ENCODE results near the gene NRXN3. TPM values are rescaled to one million over a fixed set of nuclear protein-coding genes. Genes with fewer than 3 reads are reported as not detected.

Gene NRXN3
- total and polyA plus RNA-seq, 4 donors, result 0.07 to 1.2 (median 0.23) TPM

- no peaks in the 10 kb centered on the region for H3K9me3 ChIP-seq (ENCODE audit: control insufficient read depth in 4 of 4, low read length in 3 of 4)
- H3K4me1 ChIP-seq (ENCODE audit: control insufficient read depth in 4 of 4, insufficient read depth in 4 of 4, low read length in 3 of 4), result no peaks in the 10 kb centered on the region
- H3K27ac ChIP-seq (ENCODE audit: low read depth in 1 of 2, low read length in 2 of 2), result no peak overlapping the region
- peaks cover 0 to 8% (median 1%) of the 10 kb centered on the region in 4 donors for H3K27me3 ChIP-seq (ENCODE audit: control insufficient read depth in 4 of 4, insufficient read depth in 4 of 4, low read length in 3 of 4)
- no peak for DNase-seq (ENCODE audit: low spot score)
- no peak overlapping the region for H3K9ac ChIP-seq (ENCODE audit: low read depth in 1 of 2, low read length in 2 of 2)
- no peak overlapping the region for H3K4me3 ChIP-seq (ENCODE audit: low read depth in 1 of 3, low read length in 3 of 3)
- no peaks in the 10 kb centered on the region for H3K36me3 ChIP-seq (ENCODE audit: control insufficient read depth in 4 of 4, insufficient read depth in 3 of 4, low read depth in 1 of 4, low read length in 3 of 4)
- TF ChIP-seq JUND (IDR thresholded peaks at IDR 0.05) (no peak), ZBTB33 (IDR thresholded peaks at IDR 0.05) (no peak), SP1 (IDR thresholded peaks at IDR 0.05) (no peak), HNF4G (IDR thresholded peaks at IDR 0.05) (no peak), CTCF (IDR thresholded peaks at IDR 0.05; ENCODE audit: low read depth, low read length, missing input control) (no peak), YY1 (IDR thresholded peaks at IDR 0.05) (no peak), NR2F2 (IDR thresholded peaks at IDR 0.05) (no peak), FOXA1 (IDR thresholded peaks at IDR 0.05) (no peak), RXRA (IDR thresholded peaks at IDR 0.05) (no peak)
- 71% methylated on average over 1 of the region's 1 CpG for WGBS
These were observed 172.7 kb downstream of the NRXN3 start for GRCh38 chr14:78342879-78343278.

GRCh38 chr14:78344290-78344689 is 174.1 kb downstream of the NRXN3 start:
- H3K36me3 ChIP-seq (ENCODE audit: control insufficient read depth in 4 of 4, insufficient read depth in 3 of 4, low read depth in 1 of 4, low read length in 3 of 4), result no peaks in the 10 kb centered on the region
- H3K9ac ChIP-seq (ENCODE audit: low read depth in 1 of 2, low read length in 2 of 2), result no peak overlapping the region
- no peak overlapping the region for H3K27ac ChIP-seq (ENCODE audit: low read depth in 1 of 2, low read length in 2 of 2)
- TF ChIP-seq TAF1 (conservative IDR thresholded peaks at IDR 0.05) (no peak), FOXA1 (IDR thresholded peaks at IDR 0.05) (no peak), FOXA2 (IDR thresholded peaks at IDR 0.05) (no peak)
- WGBS, result 63% methylated on average over 4 of the region's 4 CpGs
- DNase-seq (ENCODE audit: low spot score), result no peak
- peaks cover 0 to 3% (median 1%) of the 10 kb centered on the region in 4 donors for H3K27me3 ChIP-seq (ENCODE audit: control insufficient read depth in 4 of 4, insufficient read depth in 4 of 4, low read length in 3 of 4)
- no peak overlapping the region for H3K4me3 ChIP-seq (ENCODE audit: low read depth in 1 of 3, low read length in 3 of 3)
- no peaks in the 10 kb centered on the region for H3K4me1 ChIP-seq (ENCODE audit: control insufficient read depth in 4 of 4, insufficient read depth in 4 of 4, low read length in 3 of 4)
- no peaks in the 10 kb centered on the region for H3K9me3 ChIP-seq (ENCODE audit: control insufficient read depth in 4 of 4, low read length in 3 of 4)

DNA sequence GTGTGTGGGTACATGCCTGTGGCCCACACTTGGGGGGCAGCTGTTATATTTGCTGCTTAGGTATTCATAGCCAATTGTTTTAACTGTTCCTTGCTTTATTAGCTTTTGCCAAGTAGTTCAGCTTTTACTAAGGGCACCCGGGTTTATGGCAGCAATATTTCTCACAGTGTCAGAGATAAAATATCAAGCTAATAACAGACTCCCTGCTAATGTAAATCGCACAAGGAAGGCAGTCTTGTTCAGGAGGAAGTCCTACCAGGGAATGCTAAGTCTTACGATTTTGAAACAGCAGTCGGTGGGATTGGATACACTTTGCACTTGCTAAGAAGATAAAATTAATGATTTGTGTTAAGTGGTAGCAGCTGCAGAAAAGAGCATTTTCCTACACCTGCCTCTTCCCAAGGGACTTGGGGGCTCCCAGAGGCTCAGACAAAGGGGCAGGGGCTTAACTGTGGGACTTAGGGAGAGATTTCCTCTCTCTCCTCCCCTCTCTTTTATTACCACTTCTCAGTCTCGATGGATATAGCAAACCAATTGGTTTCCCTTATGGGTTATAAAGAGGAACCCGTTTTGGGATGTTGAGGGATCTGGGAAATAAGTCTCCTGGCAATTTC is 175.1 kb downstream of the NRXN3 start:
- Histone ChIP-seq H3K4me3 (ENCODE audit: low read depth in 1 of 3, low read length in 3 of 3) (no peak overlapping the region), H3K9me3 (ENCODE audit: control insufficient read depth in 4 of 4, low read length in 3 of 4) (no peaks in the 10 kb centered on the region), H3K4me1 (ENCODE audit: control insufficient read depth in 4 of 4, insufficient read depth in 4 of 4, low read length in 3 of 4) (no peaks in the 10 kb centered on the region), H3K9ac (ENCODE audit: low read depth in 1 of 2, low read length in 2 of 2) (no peak overlapping the region), H3K27ac (ENCODE audit: low read depth in 1 of 2, low read length in 2 of 2) (no peak overlapping the region), H3K36me3 (ENCODE audit: control insufficient read depth in 4 of 4, insufficient read depth in 3 of 4, low read depth in 1 of 4, low read length in 3 of 4) (no peaks in the 10 kb centered on the region), H3K27me3 (ENCODE audit: control insufficient read depth in 4 of 4, insufficient read depth in 4 of 4, low read length in 3 of 4) (peaks cover 0 to 3% (median 1%) of the 10 kb centered on the region in 4 donors)
- DNase-seq (ENCODE audit: low spot score), result no peak
- 64% methylated on average over 6 of the region's 6 CpGs for WGBS
- TF ChIP-seq FOXA1 (IDR thresholded peaks at IDR 0.05) (no peak), RAD21 (IDR thresholded peaks at IDR 0.05) (no peak), YY1 (IDR thresholded peaks at IDR 0.05) (no peak), TAF1 (conservative IDR thresholded peaks at IDR 0.05) (no peak), MAX (IDR thresholded peaks at IDR 0.05) (no peak), RXRA (IDR thresholded peaks at IDR 0.05) (no peak), ATF3 (IDR thresholded peaks at IDR 0.05) (no peak), HNF4G (IDR thresholded peaks at IDR 0.05) (no peak), GABPA (IDR thresholded peaks at IDR 0.05 in 1 of 2, conservative IDR thresholded peaks at IDR 0.05 in 1 of 2) (no peak), CTCF (IDR thresholded peaks at IDR 0.05; ENCODE audit: low read depth, low read length, missing input control) (no peak), JUND (IDR thresholded peaks at IDR 0.05) (no peak)
- TF ChIP-seq, protein P1, sequence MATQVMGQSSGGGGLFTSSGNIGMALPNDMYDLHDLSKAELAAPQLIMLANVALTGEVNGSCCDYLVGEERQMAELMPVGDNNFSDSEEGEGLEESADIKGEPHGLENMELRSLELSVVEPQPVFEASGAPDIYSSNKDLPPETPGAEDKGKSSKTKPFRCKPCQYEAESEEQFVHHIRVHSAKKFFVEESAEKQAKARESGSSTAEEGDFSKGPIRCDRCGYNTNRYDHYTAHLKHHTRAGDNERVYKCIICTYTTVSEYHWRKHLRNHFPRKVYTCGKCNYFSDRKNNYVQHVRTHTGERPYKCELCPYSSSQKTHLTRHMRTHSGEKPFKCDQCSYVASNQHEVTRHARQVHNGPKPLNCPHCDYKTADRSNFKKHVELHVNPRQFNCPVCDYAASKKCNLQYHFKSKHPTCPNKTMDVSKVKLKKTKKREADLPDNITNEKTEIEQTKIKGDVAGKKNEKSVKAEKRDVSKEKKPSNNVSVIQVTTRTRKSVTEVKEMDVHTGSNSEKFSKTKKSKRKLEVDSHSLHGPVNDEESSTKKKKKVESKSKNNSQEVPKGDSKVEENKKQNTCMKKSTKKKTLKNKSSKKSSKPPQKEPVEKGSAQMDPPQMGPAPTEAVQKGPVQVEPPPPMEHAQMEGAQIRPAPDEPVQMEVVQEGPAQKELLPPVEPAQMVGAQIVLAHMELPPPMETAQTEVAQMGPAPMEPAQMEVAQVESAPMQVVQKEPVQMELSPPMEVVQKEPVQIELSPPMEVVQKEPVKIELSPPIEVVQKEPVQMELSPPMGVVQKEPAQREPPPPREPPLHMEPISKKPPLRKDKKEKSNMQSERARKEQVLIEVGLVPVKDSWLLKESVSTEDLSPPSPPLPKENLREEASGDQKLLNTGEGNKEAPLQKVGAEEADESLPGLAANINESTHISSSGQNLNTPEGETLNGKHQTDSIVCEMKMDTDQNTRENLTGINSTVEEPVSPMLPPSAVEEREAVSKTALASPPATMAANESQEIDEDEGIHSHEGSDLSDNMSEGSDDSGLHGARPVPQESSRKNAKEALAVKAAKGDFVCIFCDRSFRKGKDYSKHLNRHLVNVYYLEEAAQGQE (IDR thresholded peaks at IDR 0.05), result no peak
